GM12892 (cell line): ENCODE measurements around the gene HIVEP3.

Source experiments
- DNase-seq: peaks from one replicate; pipeline ENCODE4 v3.0.0; 2011; ENCODE audit not compliant: insufficient read length
- FAIRE-seq: peaks from 2 replicates; lab custom pipeline; 2011; peaks lifted over from hg19 to GRCh38; lab: Jason Lieb, UNC
- POLR2A ChIP-seq: IDR thresholded peaks from 2 replicates; pipeline ENCODE4 v1.6.1; 2011; ENCODE audit warnings: low read depth, low read length, control low read depth
- POLR2AphosphoS5 ChIP-seq: IDR thresholded peaks from 2 replicates; pipeline ENCODE4 v1.6.1; 2011; ENCODE audit warnings: low read depth, low read length, control low read depth
- TAF1 ChIP-seq: IDR thresholded peaks from 2 replicates; pipeline ENCODE4 v1.6.1; 2011; ENCODE audit warnings: low read depth, mild to moderate bottlenecking, control low read depth, low read length, borderline replicate concordance

Gene HIVEP3

DNA sequence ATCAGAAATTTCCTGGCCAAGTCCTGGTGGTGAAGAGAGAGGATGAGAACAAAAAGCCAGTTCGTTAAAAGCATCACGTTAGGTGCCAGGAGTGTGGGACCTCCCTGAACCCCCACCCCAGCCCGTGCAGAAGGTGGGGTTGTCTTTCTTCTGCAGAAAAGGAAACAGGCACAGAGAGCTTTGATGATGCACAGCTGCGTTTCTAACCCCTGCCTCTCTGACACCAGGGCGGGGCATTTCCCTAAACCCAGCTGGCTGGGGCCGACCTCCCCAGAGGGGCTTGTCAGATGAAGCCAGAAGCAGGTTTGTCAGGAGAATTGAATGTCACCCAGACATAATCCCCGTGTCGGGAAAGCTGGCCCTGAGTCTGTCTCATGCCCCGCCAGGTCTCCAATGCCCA lies 244.9 kb downstream of the HIVEP3 start:
- DNase-seq: peak; percentile 54
- peak; percentile 87 for FAIRE-seq

DNA sequence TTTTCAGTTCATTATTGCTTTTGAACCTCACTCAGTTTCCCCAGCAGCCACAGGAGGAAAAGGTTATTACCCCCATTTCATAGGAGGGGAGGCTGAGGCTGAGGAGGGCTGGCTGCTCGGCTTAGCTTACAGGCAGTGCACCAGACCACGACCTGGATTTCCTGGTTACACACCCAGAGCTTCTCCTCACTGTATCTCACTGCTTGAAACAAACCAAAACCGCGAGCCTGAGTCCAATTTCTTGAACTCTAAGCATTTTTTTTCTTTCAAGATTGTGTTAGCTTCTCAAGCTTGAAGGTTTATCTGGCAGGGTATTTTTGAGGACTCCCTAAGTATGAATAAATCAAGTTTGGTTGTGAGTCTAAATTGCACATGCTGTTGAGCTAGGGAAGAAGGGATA lies 245.3 kb downstream of the HIVEP3 start:
- TF ChIP-seq POLR2AphosphoS5 (no peak), TAF1 (no peak), POLR2A (no peak)
- DNase-seq (peak; percentile 39), FAIRE-seq (no peak)

More for the DNA sequence above, 244.9 kb downstream of the HIVEP3 start:
- TF ChIP-seq TAF1 (no peak), POLR2AphosphoS5 (no peak), POLR2A (no peak)

DNA sequence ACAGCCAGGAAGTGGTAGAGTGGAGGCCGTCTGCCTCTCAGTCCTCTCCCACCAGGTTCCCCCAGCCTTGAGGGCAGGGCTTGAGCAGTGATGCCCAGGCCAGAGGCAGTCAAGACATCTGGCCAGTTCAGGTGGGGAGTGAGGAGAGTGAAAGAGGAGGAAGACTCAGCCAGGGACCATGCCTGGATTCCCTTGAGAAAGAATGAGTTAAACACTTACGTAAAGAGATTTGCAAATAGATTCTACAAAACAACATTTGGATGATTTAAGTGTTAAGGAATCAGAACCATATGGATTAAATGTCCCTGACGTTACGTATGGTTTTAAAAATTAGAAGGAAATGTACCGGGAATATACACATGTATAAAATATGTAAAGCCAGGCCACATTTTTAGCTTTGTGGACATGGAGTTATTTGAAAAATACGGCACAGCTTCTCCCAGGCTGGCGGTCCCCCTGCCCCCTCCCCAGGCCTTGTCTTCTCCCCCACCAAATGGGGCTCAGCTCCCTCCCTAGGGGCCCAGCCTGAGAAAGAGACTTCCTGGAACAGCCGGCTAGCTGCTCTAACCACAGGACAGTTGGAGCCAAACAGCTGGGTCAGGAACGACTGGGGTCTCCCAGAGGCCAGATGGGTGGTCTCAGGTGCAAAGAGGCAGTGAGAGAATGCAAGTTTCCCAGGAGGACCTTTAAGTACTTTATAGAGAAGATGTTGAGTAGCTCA lies 245.9 kb downstream of the HIVEP3 start:
- TF ChIP-seq POLR2A: no peak
- no peak for TF ChIP-seq POLR2AphosphoS5
- TF ChIP-seq TAF1: no peak
- FAIRE-seq (peak; percentile 51), DNase-seq (no peak)

DNA sequence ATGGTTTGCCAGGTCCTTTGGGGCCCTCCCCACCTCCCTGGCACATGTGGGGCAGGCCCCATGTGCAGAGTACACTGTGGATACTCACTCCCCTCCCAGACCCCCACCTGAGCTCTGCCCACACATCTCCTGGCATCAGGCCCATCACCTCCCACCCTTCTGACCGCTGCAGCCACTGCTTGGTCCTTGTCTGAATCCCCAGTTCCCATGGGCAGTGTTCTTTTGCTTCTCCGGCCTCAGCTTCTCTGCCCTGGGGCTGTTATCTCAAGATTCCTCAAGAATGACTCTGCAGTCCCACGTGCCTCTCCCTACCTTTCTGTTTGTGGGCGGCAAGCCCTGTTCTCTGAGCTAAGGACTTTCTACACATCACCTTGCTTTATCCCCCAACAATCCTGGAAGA lies 246.5 kb downstream of the HIVEP3 start:
- DNase-seq (no peak), FAIRE-seq (no peak)
- TF ChIP-seq POLR2AphosphoS5 (no peak), POLR2A (no peak), TAF1 (no peak)

DNA sequence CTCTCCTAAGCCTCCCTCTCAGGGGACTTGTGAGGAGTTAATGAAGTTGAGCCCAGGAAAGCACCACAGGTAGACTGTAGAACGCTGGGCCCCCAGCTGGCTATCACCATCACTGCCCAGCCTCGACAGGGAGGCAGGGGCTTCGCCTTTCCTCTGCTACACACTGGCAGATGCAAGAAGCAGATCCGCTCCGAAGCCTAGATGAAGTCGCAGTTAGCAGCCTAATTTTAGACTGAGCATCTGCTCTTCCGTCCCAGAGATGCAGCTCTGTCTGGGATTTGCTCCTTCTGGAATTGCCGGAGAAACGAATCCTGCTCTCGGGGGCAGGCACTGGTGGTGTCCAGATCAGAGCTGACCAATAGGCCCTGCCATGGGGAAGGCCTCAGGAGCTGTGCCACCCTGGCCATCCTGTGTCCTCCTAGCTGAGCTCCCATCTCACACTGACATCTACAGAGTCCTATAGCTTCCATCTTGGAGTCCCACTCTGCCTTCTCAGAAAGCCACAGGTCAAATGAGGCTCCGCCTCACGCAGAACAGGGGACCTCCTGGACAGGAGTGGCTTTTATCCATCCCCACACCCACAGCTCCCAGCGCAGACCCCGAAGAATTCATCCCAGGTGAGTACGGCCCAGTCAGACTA lies 247.5 kb downstream of the HIVEP3 start:
- no peak for DNase-seq
- FAIRE-seq: no peak
- TF ChIP-seq TAF1 (no peak), POLR2A (no peak), POLR2AphosphoS5 (no peak)

DNA sequence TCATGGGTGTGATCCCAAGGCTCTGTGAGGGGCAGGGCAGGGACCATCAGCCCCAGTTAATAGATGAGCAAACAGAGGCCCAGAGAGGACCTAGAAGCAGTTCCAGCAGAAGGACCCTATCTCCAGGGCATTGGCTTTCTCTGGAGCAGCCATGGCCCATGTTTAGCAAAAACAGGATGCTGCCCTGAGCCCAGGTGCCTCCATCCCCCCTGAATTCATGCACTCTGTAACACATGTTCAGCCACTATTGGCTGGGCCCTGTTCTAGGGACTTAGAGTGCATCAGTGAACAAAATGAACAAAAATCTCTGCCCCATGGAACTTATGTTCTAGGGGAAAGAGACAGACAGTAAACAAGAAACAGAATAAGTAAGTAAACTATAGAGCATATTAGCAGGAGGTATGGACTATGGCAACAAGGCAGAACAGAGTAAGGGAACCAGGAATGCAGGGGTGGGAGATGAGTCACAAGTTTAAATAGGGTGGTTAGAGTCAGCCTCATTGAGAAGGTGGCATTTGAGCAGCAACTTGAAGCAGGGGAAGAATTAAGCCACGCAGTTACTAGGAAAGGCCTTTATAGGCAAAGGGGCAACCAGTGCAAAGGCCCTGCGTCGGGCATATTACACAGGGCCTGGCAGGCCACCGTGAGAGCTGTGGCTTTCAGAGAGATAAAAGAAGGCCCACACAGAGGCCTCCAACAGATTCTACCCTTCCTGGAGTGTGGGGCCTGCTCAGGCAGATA lies 248.3 kb downstream of the HIVEP3 start:
- DNase-seq: no peak
- FAIRE-seq: peak; percentile 27
- TF ChIP-seq POLR2AphosphoS5 (no peak), POLR2A (no peak), TAF1 (no peak)

DNA sequence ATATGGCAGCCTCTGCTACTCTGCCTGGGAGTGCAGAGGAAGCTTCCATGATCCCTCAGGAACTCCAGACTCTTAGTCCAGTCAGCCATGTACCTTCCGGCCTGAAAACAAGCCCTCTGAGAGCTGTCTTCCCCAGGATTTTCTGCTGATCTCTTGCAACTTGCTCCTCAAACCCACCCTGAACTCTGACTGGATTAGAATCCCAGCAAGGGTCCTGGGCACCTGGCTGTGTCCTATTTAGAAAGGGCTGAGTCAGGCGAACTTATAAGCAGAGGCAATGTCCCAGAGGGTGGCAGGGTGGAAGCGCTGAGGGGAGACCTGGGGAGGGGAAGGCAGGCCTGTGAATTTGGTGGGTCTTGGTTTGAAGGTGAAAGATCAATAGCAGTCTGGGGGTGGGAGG lies 249.8 kb downstream of the HIVEP3 start:
- TF ChIP-seq POLR2A (no peak), TAF1 (no peak)
- FAIRE-seq: no peak
- no peak for DNase-seq

DNA sequence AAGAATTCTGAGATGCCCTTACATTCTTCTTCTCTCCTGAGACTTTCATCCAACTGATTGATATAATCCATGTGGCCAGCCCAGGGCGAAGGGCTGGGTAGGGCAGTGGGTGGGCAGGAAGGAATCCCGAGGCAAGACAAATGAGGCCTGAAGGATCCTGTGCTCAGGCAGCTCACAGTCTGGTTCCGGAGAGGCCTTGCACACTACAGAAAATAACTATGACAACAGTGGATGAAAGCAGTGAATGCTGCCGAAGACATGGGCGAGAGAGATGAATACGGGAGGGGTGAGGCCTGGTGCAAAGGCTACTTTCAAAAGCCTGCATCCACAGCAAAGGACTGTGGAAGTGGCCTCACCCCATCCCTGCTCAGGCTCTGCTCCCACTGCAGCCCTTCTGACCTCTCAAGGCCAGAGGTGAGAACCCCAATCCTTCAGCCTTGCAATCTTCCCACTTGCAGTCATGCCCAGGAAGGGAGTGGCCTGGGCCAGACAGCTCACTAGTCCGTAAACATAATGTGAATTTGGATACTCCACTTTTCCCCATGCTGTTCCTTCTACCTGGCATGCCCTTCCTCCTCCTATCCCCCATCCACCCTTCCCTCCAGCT lies 250.6 kb downstream of the HIVEP3 start:
- TF ChIP-seq POLR2AphosphoS5 (no peak), POLR2A (no peak), TAF1 (no peak)
- no peak for FAIRE-seq
- no peak for DNase-seq

DNA sequence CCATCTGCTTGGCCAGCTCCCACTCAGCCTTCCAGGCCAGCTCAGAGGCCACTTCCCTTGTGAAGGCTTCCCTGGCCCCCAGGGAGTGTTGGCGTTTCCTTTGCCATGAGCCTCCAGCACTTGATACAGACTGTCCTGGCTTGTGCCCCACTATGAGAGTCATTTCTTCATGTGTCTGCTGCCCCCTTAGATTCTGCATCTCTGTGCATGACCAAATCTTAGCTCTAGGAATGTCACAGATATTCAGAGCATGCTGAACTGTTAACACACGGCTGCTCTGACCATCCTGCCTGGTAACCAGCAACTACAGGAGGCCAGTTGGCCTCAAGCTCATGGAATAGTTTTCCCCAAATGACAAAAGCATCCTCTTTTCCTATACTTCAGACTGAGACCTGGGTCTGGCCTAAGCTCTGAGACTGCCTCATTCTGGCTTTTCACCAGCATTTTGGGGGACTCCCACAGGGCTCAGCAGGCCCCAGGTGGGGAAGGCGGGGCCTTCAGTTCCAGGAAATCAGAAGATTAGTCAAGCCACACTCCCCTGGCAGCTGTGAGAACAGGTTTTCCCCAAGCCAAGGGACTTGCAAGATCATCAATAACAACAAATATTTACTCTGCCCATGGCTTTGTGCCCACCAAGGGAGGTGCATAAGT lies 251.6 kb downstream of the HIVEP3 start:
- TF ChIP-seq TAF1: no peak
- no peak for TF ChIP-seq POLR2A
- no peak for TF ChIP-seq POLR2AphosphoS5
- DNase-seq (peak; percentile 64), FAIRE-seq (peak; percentile 84)

DNA sequence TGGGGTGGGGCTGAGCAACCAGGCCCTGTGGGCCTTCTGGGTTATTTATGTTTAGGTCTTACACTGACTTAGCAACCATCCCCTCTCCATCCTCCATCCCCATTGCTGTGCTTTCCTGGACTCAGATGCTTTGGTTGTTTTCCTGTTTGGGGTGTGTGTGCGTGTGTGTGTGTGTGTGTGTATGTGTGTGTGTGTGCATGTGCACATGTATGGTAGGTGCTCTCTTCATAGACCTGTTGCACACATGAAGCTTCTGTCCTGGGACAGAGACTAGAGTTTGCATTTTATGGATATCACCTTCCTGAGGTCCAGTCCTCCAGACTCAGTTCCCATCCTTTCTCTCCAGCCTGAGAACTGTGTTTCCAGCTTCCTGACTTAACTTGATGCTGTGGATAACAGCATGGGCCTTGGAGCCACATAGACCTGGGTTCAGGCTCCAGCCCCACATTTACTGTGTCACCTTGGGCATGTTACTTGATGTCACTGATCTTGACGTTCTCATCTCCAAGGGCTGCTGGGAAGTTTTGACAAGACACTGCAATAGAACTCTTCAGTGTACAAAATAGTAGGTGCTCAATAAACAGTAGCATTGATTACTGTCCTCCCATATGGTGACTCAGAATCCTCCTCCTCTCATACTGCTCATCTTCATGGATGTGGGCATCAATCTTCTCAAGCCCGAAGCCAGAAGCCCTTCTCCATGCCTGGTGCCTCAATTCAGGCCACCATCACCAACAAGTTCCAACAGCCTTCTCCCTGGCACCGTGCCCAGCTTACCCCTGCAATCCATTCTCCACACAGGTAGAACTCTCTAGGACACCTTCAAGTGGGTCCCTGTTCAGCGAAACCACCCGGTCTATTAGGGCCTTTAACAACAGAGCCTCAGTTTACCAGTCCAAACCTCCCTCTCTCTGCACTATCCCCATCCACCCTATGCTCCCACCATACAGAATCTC lies 252.5 kb downstream of the HIVEP3 start:
- FAIRE-seq: peak; percentile 67
- no peak for DNase-seq

More for the DNA sequence above, 252.5 kb downstream of the HIVEP3 start:
- no peak for TF ChIP-seq POLR2A
- no peak for TF ChIP-seq TAF1
- TF ChIP-seq POLR2AphosphoS5: no peak
